Ishikawa (cell line): ENCODE results near the gene GALNT7.

ENCODE experiments used
- CEBPB ChIP-seq: IDR thresholded peaks from 2 replicates; pipeline ENCODE4 v1.6.1; 2012
- EP300 ChIP-seq: IDR thresholded peaks from 2 replicates; pipeline ENCODE4 v1.6.1; 2012; ENCODE audit warnings: borderline replicate concordance
- FOXM1 ChIP-seq: IDR thresholded peaks from 2 replicates; pipeline ENCODE4 v1.6.1; 2012; ENCODE audit warnings: low read depth, borderline replicate concordance
- TAF1 ChIP-seq: IDR thresholded peaks from 2 replicates; pipeline ENCODE4 v1.6.1; 2012; ENCODE audit warnings: low read depth, mild to moderate bottlenecking
- TCF12 ChIP-seq: IDR thresholded peaks from 2 replicates; pipeline ENCODE4 v1.6.1; 2012; ENCODE audit warnings: low read depth
- YY1 ChIP-seq: IDR thresholded peaks from 2 replicates; pipeline ENCODE4 v1.6.1; 2012; ENCODE audit warnings: low read depth
- TF ChIP-seq, protein P1 (sequence below): IDR thresholded peaks from 2 replicates; pipeline ENCODE4 v1.6.1; 2012; ENCODE audit warnings: low read depth, mild to moderate bottlenecking

GRCh38 chr4:173367285-173367684, 198.7 kb downstream of the GALNT7 start:
- TF ChIP-seq EP300 (no peak), CEBPB (no peak), FOXM1 (no peak), YY1 (no peak), TCF12 (no peak), TAF1 (no peak)
- TF ChIP-seq, protein P1, sequence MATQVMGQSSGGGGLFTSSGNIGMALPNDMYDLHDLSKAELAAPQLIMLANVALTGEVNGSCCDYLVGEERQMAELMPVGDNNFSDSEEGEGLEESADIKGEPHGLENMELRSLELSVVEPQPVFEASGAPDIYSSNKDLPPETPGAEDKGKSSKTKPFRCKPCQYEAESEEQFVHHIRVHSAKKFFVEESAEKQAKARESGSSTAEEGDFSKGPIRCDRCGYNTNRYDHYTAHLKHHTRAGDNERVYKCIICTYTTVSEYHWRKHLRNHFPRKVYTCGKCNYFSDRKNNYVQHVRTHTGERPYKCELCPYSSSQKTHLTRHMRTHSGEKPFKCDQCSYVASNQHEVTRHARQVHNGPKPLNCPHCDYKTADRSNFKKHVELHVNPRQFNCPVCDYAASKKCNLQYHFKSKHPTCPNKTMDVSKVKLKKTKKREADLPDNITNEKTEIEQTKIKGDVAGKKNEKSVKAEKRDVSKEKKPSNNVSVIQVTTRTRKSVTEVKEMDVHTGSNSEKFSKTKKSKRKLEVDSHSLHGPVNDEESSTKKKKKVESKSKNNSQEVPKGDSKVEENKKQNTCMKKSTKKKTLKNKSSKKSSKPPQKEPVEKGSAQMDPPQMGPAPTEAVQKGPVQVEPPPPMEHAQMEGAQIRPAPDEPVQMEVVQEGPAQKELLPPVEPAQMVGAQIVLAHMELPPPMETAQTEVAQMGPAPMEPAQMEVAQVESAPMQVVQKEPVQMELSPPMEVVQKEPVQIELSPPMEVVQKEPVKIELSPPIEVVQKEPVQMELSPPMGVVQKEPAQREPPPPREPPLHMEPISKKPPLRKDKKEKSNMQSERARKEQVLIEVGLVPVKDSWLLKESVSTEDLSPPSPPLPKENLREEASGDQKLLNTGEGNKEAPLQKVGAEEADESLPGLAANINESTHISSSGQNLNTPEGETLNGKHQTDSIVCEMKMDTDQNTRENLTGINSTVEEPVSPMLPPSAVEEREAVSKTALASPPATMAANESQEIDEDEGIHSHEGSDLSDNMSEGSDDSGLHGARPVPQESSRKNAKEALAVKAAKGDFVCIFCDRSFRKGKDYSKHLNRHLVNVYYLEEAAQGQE: no peak
